Activated T-helper 9 cell treated with anti-CD3 and anti-CD28 coated beads, Interleukin-2, amount 50 U/mL, for 16 hours (primary cell): ENCODE data around the gene NUCKS1.

Source experiments
- DNase-seq: peaks from one replicate; pipeline ENCODE4 v3.0.0-alpha.2; 2020; ENCODE audit warnings: low read depth

The NUCKS1 gene

GRCh38 chr1:205668951-205669340, 81.0 kb downstream of the NUCKS1 start:
- DNase-seq = no peak

GRCh38 chr1:205667909-205668643, 81.9 kb downstream of the NUCKS1 start:
- no peak for DNase-seq

GRCh38 chr1:205666372-205667166, 83.4 kb downstream of the NUCKS1 start:
- DNase-seq = no peak

- DNase-seq = no peak
Measured at GRCh38 chr1:205665201-205666045, 84.6 kb downstream of the NUCKS1 start.

GRCh38 chr1:205664399-205665017, 85.5 kb downstream of the NUCKS1 start:
- no peak for DNase-seq

GRCh38 chr1:205663286-205663936, 86.6 kb downstream of the NUCKS1 start:
- no peak for DNase-seq
